SU-DHL-6 (cell line): ENCODE results near the gene DBN1.

Experiments used
- H2AFZ ChIP-seq: fragments of 200-600 bp; sonication (generic); 2 replicates; pipeline ENCODE4 v1.6.1; 2014; ENCODE audit warnings: low read depth, mild to moderate bottlenecking, moderate library complexity, mixed read lengths, antibody characterized with exemption, low read length; ENCODE audit not compliant: severe bottlenecking
- H3F3A ChIP-seq: fragments of 200-600 bp; shearing (Covaris generic); 2 replicates; pipeline ENCODE4 v1.6.0; 2016; ENCODE audit warnings: antibody characterized with exemption, mild to moderate bottlenecking; ENCODE audit not compliant: insufficient read depth
- H3K27ac ChIP-seq: fragments of 200-600 bp; sonication (generic); 2 replicates; pipeline ENCODE4 v1.5.1; 2016; ENCODE audit warnings: low read depth, mild to moderate bottlenecking, low read length, moderate library complexity, mixed read lengths
- H3K27me3 ChIP-seq: fragments of 200-600 bp; sonication (generic), shearing (Covaris generic); 2 replicates; pipeline ENCODE4 v1.6.0; 2014; ENCODE audit warnings: mild to moderate bottlenecking, low read length
- H3K36me3 ChIP-seq: fragments of 200-600 bp; sonication (generic); 2 replicates; pipeline ENCODE4 v1.6.1; 2014; ENCODE audit warnings: mild to moderate bottlenecking, low read length, mixed read lengths
- H3K4me2 ChIP-seq: fragments of 300-600, 200-600 bp; shearing (Covaris generic), sonication (generic); 2 replicates; pipeline ENCODE4 v1.6.0; 2014; ENCODE audit warnings: low read length, low read depth, mild to moderate bottlenecking; ENCODE audit not compliant: poor library complexity, severe bottlenecking
- H3K4me3 ChIP-seq: fragments of 200-600 bp; sonication (generic); 2 replicates; pipeline ENCODE4 v1.5.1; 2014; ENCODE audit warnings: antibody characterized with exemption, low read length, mild to moderate bottlenecking, mixed read lengths; ENCODE audit not compliant: insufficient read depth, poor library complexity, severe bottlenecking
- H3K79me2 ChIP-seq: fragments of 200-600 bp; sonication (generic); 2 replicates; pipeline ENCODE4 v1.6.1; 2014; ENCODE audit warnings: mild to moderate bottlenecking, low read length, moderate library complexity; ENCODE audit not compliant: insufficient read depth
- H3K9ac ChIP-seq: fragments of 200-600 bp; sonication (generic); 2 replicates; pipeline ENCODE4 v1.7.0; 2014; ENCODE audit warnings: mild to moderate bottlenecking, low read length
- H3K9me2 ChIP-seq: fragments of 200-600 bp; sonication (generic); replicated peaks from 2 replicates; pipeline ENCODE4 v1.6.1; 2014; ENCODE audit warnings: low read length; ENCODE audit not compliant: insufficient read depth
- H3K9me3 ChIP-seq: fragments of 200-600 bp; sonication (generic); 2 replicates; pipeline ENCODE4 v1.6.1; 2014; ENCODE audit warnings: low read length, mixed read lengths; ENCODE audit not compliant: insufficient read depth
- H4K20me1 ChIP-seq: fragments of 200-600 bp; sonication (generic); 2 replicates; pipeline ENCODE4 v1.6.1; 2014; ENCODE audit warnings: low read depth, mild to moderate bottlenecking, antibody characterized with exemption, low read length, moderate library complexity, mixed read lengths
- CTCF ChIP-seq: fragments of 200-600 bp; sonication (generic); IDR thresholded peaks from one replicate; pipeline ENCODE4 v1.5.1; 2017; ENCODE audit warnings: antibody characterized with exemption, mild to moderate bottlenecking, low read length, moderate library complexity; ENCODE audit not compliant: insufficient read depth, poor library complexity, severe bottlenecking
- EZH2phosphoT487 ChIP-seq: fragments of 200-600 bp; sonication (generic), shearing (Covaris generic); conservative IDR thresholded peaks from 2 replicates; pipeline ENCODE4 v1.6.1; 2018; ENCODE audit warnings: mild to moderate bottlenecking, antibody characterized with exemption, low read length, moderate library complexity, mixed read lengths

The DBN1 gene

GRCh38 chr5:177490311-177490991, 17.0 kb upstream of the DBN1 start:
- TF ChIP-seq CTCF (no peak), EZH2phosphoT487 (no peak)
- Histone ChIP-seq H4K20me1 (no peaks in the 10 kb centered on the region), H3F3A (peaks cover 5% of the 10 kb centered on the region; the same call in 1 of the 2 replicates), H3K4me2 (no peak overlapping the region), H3K27me3 (no peaks in the 10 kb centered on the region), H3K9me2 (no peaks in the 10 kb centered on the region), H3K36me3 (no peaks in the 10 kb centered on the region), H3K79me2 (no peaks in the 10 kb centered on the region), H3K9ac (peak overlapping the region; percentile 12; the same call in 1 of the 2 replicates), H3K9me3 (no peaks in the 10 kb centered on the region), H3K4me3 (no peak overlapping the region), H2AFZ (no peak overlapping the region), H3K27ac (peak overlapping the region; percentile 14; the same call in 1 of the 2 replicates)

GRCh38 chr5:177489119-177489716, 15.8 kb upstream of the DBN1 start:
- Histone ChIP-seq H3K9me3 (no peaks in the 10 kb centered on the region), H3K4me3 (no peak overlapping the region), H3F3A (peaks cover 5% of the 10 kb centered on the region; the same call in 1 of the 2 replicates), H3K79me2 (no peaks in the 10 kb centered on the region), H3K9me2 (no peaks in the 10 kb centered on the region), H4K20me1 (no peaks in the 10 kb centered on the region), H3K9ac (peak overlapping the region; percentile 12; the same call in 1 of the 2 replicates), H3K4me2 (peak overlapping the region; percentile 5), H3K27ac (0 out of 2 replicates have a peak overlapping the region, but pooled peaks have one; percentile 14), H2AFZ (no peak overlapping the region), H3K27me3 (no peaks in the 10 kb centered on the region), H3K36me3 (no peaks in the 10 kb centered on the region)
- no peak for TF ChIP-seq EZH2phosphoT487
- peak; percentile 40 for TF ChIP-seq CTCF

- Histone ChIP-seq H3K79me2 (no peaks in the 10 kb centered on the region), H3K27ac (no peak overlapping the region), H3K4me2 (no peak overlapping the region), H3K9me2 (no peaks in the 10 kb centered on the region), H3K9me3 (no peaks in the 10 kb centered on the region), H3K36me3 (no peaks in the 10 kb centered on the region), H3K4me3 (no peak overlapping the region), H4K20me1 (no peaks in the 10 kb centered on the region), H3K9ac (no peak overlapping the region), H2AFZ (no peak overlapping the region), H3K27me3 (no peaks in the 10 kb centered on the region), H3F3A (no peaks in the 10 kb centered on the region)
- no peak for TF ChIP-seq CTCF
- no peak for TF ChIP-seq EZH2phosphoT487
These were observed 14.5 kb upstream of the DBN1 start for GRCh38 chr5:177487975-177488374.
